Measurements from ENCODE around the gene PLSCR5.

PLSCR5 gene

GRCh38 chr3:146598535-146598934 lies 6.6 kb downstream of the PLSCR5 start:
- in situ Hi-C loops (cut with HindIII; ENCODE audit: low pct_ligation_motif_present, low sequenced_read_pairs), result no loop called here
- no peaks in the 10 kb centered on the region for H3K36me3 ChIP-seq (replicated peaks)
- no peak for TF ChIP-seq CTCF (IDR thresholded peaks at IDR 0.05; ENCODE audit: low read depth, low read length, missing control alignments)

GRCh38 chr3:146594843-146595482 lies 10.2 kb downstream of the PLSCR5 start:
- Histone ChIP-seq H3K36me3 (replicated peaks) (no peaks in the 10 kb centered on the region), H3K27me3 (replicated peaks) (no peaks in the 10 kb centered on the region), H3K27ac (no peak overlapping the region), H3K4me3 (ENCODE audit: low read depth, low read length) (no peak overlapping the region)
- peak; percentile 34 for TF ChIP-seq CTCF (IDR thresholded peaks at IDR 0.05; ENCODE audit: low read depth, low read length, missing control alignments)
- DNase-seq, result no peak
- in situ Hi-C loops (cut with HindIII; ENCODE audit: low pct_ligation_motif_present, low sequenced_read_pairs), result no loop called here

More at GRCh38 chr3:146598535-146598934, 6.6 kb downstream of the PLSCR5 start:
- H3K4me3 ChIP-seq (ENCODE audit: low read depth, low read length), result no peak overlapping the region
- no peak overlapping the region for H3K27ac ChIP-seq
- no peak for DNase-seq
- H3K27me3 ChIP-seq (replicated peaks), result no peaks in the 10 kb centered on the region

- TF ChIP-seq CTCF (IDR thresholded peaks at IDR 0.05; ENCODE audit: low read depth, low read length, missing control alignments), result no peak
- no peak for DNase-seq
- Histone ChIP-seq H3K27me3 (replicated peaks) (no peaks in the 10 kb centered on the region), H3K4me3 (ENCODE audit: low read depth, low read length) (no peak overlapping the region), H3K27ac (no peak overlapping the region), H3K36me3 (replicated peaks) (no peaks in the 10 kb centered on the region)
- in situ Hi-C loops (cut with HindIII; ENCODE audit: low pct_ligation_motif_present, low sequenced_read_pairs), result no loop called here
These were observed 11.4 kb downstream of the PLSCR5 start for GRCh38 chr3:146593776-146594175.

- Histone ChIP-seq H3K27ac (no peak overlapping the region), H3K36me3 (replicated peaks) (no peaks in the 10 kb centered on the region), H3K4me3 (ENCODE audit: low read depth, low read length) (no peak overlapping the region), H3K27me3 (replicated peaks) (no peaks in the 10 kb centered on the region)
- TF ChIP-seq CTCF (IDR thresholded peaks at IDR 0.05; ENCODE audit: low read depth, low read length, missing control alignments), result no peak
- DNase-seq, result no peak
- in situ Hi-C loops (cut with HindIII; ENCODE audit: low pct_ligation_motif_present, low sequenced_read_pairs), result no loop called here
These were observed 14.6 kb downstream of the PLSCR5 start for GRCh38 chr3:146590521-146590920.

- in situ Hi-C loops (cut with HindIII; ENCODE audit: low pct_ligation_motif_present, low sequenced_read_pairs), result no loop called here
- peak; percentile 57 for TF ChIP-seq CTCF (IDR thresholded peaks at IDR 0.05; ENCODE audit: low read depth, low read length, missing control alignments)
- Histone ChIP-seq H3K27ac (no peak overlapping the region), H3K27me3 (replicated peaks) (no peaks in the 10 kb centered on the region), H3K4me3 (ENCODE audit: low read depth, low read length) (no peak overlapping the region), H3K36me3 (replicated peaks) (no peaks in the 10 kb centered on the region)
- DNase-seq, result peak; percentile 63
These were observed 15.1 kb downstream of the PLSCR5 start for GRCh38 chr3:146589899-146590508.

Data from brain microvascular endothelial cell (primary cell).